Skeletal muscle tissue (tissue), 4 donors: ENCODE measurements around the gene ADAMTS17. TPM values are rescaled to one million over a fixed set of nuclear protein-coding genes. Genes with fewer than 3 reads are reported as not detected.
A peak's percentile ranks its signal among the peaks of the same experiment; 100 is the strongest.

Source experiments
- H3K27ac ChIP-seq: one replicate; pipeline ENCODE4 v1.7.0; 2013; ENCODE audit warnings: mild to moderate bottlenecking, low read depth, low read length, inconsistent platforms
- H3K27me3 ChIP-seq, 3 donors: one replicate each; pipeline ENCODE4 v1.7.0; 2013; ENCODE audit warnings: low read length in 3 of 3; ENCODE audit not compliant: control insufficient read depth in 3 of 3, insufficient read depth in 3 of 3
- H3K36me3 ChIP-seq, 3 donors: one replicate each; pipeline ENCODE4 v1.7.0; 2013; ENCODE audit warnings: low read length in 3 of 3; ENCODE audit not compliant: control insufficient read depth in 3 of 3, insufficient read depth in 3 of 3
- H3K4me1 ChIP-seq, 3 donors: one replicate each; pipeline ENCODE4 v1.7.0; 2013; ENCODE audit warnings: low read length in 3 of 3, mild to moderate bottlenecking in 3 of 3; ENCODE audit not compliant: control insufficient read depth in 3 of 3, insufficient read depth in 3 of 3
- H3K4me3 ChIP-seq, 3 donors: one replicate each; pipeline ENCODE4 v1.7.0; 2013; ENCODE audit warnings: low read length in 3 of 3
- H3K9ac ChIP-seq, 3 donors: one replicate each; pipeline ENCODE4 v1.7.0; 2013; ENCODE audit warnings: low read length in 3 of 3, mild to moderate bottlenecking in 3 of 3, moderate library complexity in 2 of 3, low read depth in 1 of 3
- H3K9me3 ChIP-seq, 3 donors: one replicate each; pipeline ENCODE4 v1.7.0; 2013; ENCODE audit warnings: low read length in 3 of 3; ENCODE audit not compliant: control insufficient read depth in 3 of 3
- total RNA-seq: library from RNA; depleted of rRNA; stranded (reverse); fragments of >200 nt; gene quantifications from one replicate; pipeline ENCODE4 v1.2.3, GENCODE V29; 2014
- donor health status: Osteomylitis.

Gene ADAMTS17
- total RNA-seq, 1 donor from 2014 or later = 5.7 TPM

DNA sequence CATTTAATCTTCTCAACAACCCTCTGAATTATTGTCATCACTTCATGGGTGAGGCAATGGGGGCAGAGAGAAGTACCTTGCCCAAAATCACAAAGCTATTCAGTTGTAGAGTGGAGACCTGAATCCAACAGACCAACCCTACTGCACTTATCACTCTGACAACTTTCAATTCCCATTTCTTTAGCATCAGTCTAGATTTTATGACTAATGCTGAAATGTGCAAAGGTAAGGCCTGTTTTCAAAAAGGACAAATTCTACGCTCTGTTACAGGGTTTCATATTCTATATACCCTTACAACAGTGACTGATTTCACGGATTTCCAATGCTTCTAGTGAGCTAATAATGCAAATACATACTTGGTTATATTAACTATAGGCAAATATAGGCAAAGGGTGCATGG, 286.0 kb downstream of the ADAMTS17 start:
- peaks cover 6 to 9% (median 9%) of the 10 kb centered on the region in 3 donors for H3K4me1 ChIP-seq
- no peak overlapping the region for H3K9ac ChIP-seq
- no peaks in the 10 kb centered on the region for H3K36me3 ChIP-seq
- no peak overlapping the region for H3K27ac ChIP-seq
- H3K27me3 ChIP-seq = no peaks in the 10 kb centered on the region
- no peaks in the 10 kb centered on the region for H3K9me3 ChIP-seq
- H3K4me3 ChIP-seq = no peak overlapping the region

- Histone ChIP-seq H3K27ac (no peak overlapping the region), H3K36me3 (peaks cover 0 to 4% (median 0%) of the 10 kb centered on the region in 3 donors), H3K9ac (no peak overlapping the region), H3K9me3 (no peaks in the 10 kb centered on the region), H3K4me1 (no peaks in the 10 kb centered on the region), H3K4me3 (no peak overlapping the region), H3K27me3 (no peaks in the 10 kb centered on the region)
Measured at GRCh38 chr15:100054539-100054938, 287.2 kb downstream of the ADAMTS17 start.

DNA sequence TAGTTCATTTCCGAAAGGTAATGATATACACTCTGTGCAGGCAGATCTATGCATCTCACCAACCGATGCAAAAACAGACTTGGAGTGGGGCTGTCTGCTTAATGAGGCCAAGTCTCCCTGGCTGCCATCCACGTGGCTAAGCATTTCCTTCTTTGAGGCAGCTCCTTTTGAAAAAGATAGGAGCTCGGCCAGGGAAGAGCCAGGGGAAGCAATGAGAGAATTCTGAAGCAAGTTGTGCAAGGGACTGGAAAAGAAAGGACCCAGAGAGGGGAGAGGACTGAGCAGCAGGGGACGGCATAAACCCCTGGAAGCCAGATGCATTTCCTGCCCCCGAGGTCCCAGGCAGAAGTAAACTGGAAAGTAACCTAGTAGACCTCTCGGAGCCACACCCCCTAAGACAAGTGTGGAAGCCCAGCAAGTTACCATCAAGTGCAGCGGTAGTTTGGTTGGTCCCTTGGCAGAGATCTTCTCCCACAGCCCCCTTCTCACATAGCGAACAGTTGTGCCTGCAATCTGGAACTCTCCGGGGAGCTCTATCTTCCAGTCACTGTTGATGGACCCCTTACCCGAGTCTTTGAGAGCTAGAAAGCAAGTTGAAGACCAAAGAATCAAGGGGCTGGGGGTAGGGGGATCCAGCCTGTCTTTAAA, 288.2 kb downstream of the ADAMTS17 start:
- Histone ChIP-seq H3K27me3 (no peaks in the 10 kb centered on the region), H3K9me3 (no peaks in the 10 kb centered on the region), H3K9ac (no peak overlapping the region), H3K36me3 (peaks cover 0 to 4% (median 0%) of the 10 kb centered on the region in 3 donors), H3K4me3 (no peak overlapping the region), H3K27ac (no peak overlapping the region), H3K4me1 (peaks cover 0 to 3% (median 0%) of the 10 kb centered on the region in 3 donors)

GRCh38 chr15:100052716-100053473, 288.9 kb downstream of the ADAMTS17 start:
- Histone ChIP-seq H3K9ac (no peak overlapping the region), H3K27ac (no peak overlapping the region), H3K36me3 (peaks cover 0 to 4% (median 0%) of the 10 kb centered on the region in 3 donors)

GRCh38 chr15:100050877-100051786, 290.6 kb downstream of the ADAMTS17 start:
- no peak overlapping the region for H3K9ac ChIP-seq
- H3K4me1 ChIP-seq = peaks cover 0 to 3% (median 0%) of the 10 kb centered on the region in 3 donors
- H3K9me3 ChIP-seq = no peaks in the 10 kb centered on the region

More at GRCh38 chr15:100052716-100053473, 288.9 kb downstream of the ADAMTS17 start:
- H3K27me3 ChIP-seq = no peaks in the 10 kb centered on the region
- H3K4me1 ChIP-seq = peaks cover 0 to 3% (median 0%) of the 10 kb centered on the region in 3 donors
- no peak overlapping the region for H3K4me3 ChIP-seq
- H3K9me3 ChIP-seq = no peaks in the 10 kb centered on the region

GRCh38 chr15:100049936-100050876, 291.6 kb downstream of the ADAMTS17 start:
- peaks cover 0 to 3% (median 0%) of the 10 kb centered on the region in 3 donors for H3K4me1 ChIP-seq
- H3K9ac ChIP-seq = no peak overlapping the region
- H3K27me3 ChIP-seq = no peaks in the 10 kb centered on the region
- H3K36me3 ChIP-seq = peaks cover 0 to 4% (median 2%) of the 10 kb centered on the region in 3 donors
- no peak overlapping the region for H3K4me3 ChIP-seq
- H3K9me3 ChIP-seq = no peaks in the 10 kb centered on the region
- H3K27ac ChIP-seq = no peak overlapping the region

More at GRCh38 chr15:100050877-100051786, 290.6 kb downstream of the ADAMTS17 start:
- H3K27ac ChIP-seq = no peak overlapping the region
- no peaks in the 10 kb centered on the region for H3K27me3 ChIP-seq
- H3K4me3 ChIP-seq = no peak overlapping the region
- peaks cover 0 to 4% (median 2%) of the 10 kb centered on the region in 3 donors for H3K36me3 ChIP-seq

GRCh38 chr15:100049483-100049882, 292.3 kb downstream of the ADAMTS17 start:
- Histone ChIP-seq H3K9me3 (no peaks in the 10 kb centered on the region), H3K27me3 (no peaks in the 10 kb centered on the region), H3K27ac (no peak overlapping the region), H3K4me1 (peaks cover 0 to 3% (median 0%) of the 10 kb centered on the region in 3 donors), H3K4me3 (no peak overlapping the region), H3K9ac (no peak overlapping the region), H3K36me3 (peaks cover 0 to 4% (median 2%) of the 10 kb centered on the region in 3 donors)

DNA sequence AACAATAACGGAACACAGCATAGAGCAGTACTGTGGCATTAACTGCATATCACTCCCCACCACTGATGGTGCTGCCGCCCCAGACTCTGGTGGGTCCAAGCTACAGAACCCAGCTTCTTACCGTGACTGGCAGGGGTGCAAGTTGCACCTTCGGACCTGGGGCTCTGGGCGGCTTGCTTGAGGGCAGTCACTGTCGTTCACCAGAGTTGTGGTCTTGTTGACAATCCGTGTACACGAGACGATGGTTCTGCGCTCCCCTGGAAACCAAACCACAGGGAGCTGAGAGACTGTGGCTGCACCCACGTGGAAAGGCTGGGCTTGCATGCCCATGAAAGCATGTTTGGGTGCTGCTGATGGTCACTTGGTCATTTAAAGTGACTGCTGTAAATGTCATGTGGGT, 293.0 kb downstream of the ADAMTS17 start:
- H3K9ac ChIP-seq = no peak overlapping the region
- H3K4me1 ChIP-seq = peaks cover under 1 to 5% (median under 1%) of the 10 kb centered on the region in 3 donors
- H3K27ac ChIP-seq = no peak overlapping the region
- H3K36me3 ChIP-seq = peaks cover 0 to 4% (median 2%) of the 10 kb centered on the region in 3 donors
- no peaks in the 10 kb centered on the region for H3K9me3 ChIP-seq
- no peak overlapping the region for H3K4me3 ChIP-seq
- no peaks in the 10 kb centered on the region for H3K27me3 ChIP-seq

- peak overlapping the region; percentile 56 for H3K27ac ChIP-seq
- peaks cover 0 to 2% (median 0%) of the 10 kb centered on the region in 3 donors for H3K36me3 ChIP-seq
- H3K4me1 ChIP-seq = peaks cover 13 to 14% (median 14%) of the 10 kb centered on the region in 3 donors
- no peaks in the 10 kb centered on the region for H3K9me3 ChIP-seq
- H3K4me3 ChIP-seq = peak overlapping the region; percentile 2 to 54 (median 30)
- H3K9ac ChIP-seq = no peak overlapping the region
- no peaks in the 10 kb centered on the region for H3K27me3 ChIP-seq
Measured at GRCh38 chr15:100043692-100044091, 298.1 kb downstream of the ADAMTS17 start.
